ENCODE data around the gene JMJD6.

The JMJD6 gene

DNA sequence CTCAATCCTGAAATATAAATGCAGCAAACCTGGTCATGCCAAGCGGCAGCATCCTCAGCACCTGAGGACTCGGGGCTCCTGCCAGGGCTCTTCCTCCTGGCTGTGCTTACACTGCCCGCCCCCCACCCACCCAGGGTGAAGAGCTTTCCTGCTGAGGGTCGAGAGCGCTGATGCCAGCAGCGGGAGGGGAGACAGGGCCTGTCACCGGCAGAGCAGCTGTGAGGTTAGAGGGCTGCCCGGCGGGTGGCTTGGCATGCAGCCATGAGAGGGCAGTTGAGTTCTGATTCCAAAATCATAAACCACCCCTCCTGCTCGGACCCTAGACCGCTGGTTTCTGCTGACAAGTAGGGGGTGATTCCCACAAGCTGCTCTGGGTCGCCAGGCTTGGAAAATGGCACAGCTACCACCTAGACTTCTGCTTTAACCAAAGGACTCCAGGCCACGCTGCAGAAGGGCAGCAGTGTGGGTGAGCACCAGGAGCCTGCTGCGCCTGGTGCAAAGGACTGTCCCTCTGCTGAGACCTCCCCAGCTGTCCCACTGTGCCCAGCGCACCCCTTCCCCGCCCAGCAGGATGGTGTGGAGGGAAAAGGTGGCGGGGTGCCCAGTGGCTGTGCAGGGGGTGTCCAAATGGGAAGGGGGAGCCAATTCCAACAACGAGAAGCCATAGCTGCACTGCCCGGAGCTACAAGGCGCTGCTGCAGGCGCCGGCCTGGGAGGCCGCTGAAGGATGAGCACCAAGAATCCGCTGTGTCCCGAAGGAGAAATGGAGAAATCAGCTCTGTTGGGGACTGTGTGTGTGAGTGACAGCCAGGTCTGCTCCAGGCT lies 42.3 kb downstream of the JMJD6 start:
- H3K4me3 ChIP-seq (ENCODE audit: low read depth, low read length), result no peak overlapping the region
- TF ChIP-seq, protein P1, sequence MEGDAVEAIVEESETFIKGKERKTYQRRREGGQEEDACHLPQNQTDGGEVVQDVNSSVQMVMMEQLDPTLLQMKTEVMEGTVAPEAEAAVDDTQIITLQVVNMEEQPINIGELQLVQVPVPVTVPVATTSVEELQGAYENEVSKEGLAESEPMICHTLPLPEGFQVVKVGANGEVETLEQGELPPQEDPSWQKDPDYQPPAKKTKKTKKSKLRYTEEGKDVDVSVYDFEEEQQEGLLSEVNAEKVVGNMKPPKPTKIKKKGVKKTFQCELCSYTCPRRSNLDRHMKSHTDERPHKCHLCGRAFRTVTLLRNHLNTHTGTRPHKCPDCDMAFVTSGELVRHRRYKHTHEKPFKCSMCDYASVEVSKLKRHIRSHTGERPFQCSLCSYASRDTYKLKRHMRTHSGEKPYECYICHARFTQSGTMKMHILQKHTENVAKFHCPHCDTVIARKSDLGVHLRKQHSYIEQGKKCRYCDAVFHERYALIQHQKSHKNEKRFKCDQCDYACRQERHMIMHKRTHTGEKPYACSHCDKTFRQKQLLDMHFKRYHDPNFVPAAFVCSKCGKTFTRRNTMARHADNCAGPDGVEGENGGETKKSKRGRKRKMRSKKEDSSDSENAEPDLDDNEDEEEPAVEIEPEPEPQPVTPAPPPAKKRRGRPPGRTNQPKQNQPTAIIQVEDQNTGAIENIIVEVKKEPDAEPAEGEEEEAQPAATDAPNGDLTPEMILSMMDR (IDR thresholded peaks at IDR 0.05; ENCODE audit: low read depth, low read length), result no peak

DNA sequence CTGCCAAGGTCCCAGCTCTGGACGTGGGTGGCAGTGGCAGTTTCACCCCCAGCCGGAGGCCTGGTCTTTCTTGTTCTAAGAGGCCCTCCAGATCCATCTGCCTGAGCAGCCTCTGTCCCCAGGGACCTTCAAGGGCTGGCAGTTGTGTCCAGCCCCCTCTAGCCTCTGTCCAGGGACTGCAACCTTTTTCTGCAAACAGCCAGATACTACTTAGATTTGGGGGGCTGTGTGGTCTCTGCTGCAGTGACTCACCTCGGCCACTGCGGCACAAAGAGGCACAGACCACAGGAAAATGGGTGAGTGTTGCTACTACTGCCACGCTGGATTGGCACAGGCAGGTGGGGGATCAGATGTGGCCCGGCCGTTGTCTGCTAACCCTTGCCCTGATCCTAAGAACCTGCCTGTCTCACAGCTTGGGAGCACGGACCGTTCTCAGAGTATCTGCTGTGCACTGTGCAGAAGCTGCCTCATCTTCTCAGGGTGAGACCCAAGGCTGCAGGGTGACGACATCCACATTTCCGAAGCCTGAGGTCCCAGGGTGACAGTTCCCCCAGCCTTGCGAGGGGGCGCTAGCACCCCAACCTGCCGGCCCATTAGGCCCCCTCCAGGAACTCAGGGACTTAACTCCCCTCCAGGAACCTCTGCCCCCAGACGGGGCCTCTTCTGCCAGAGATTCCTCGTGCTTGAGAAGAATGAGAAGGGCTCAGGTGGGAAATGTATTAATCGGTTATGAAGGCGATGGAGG lies 43.2 kb downstream of the JMJD6 start:
- TF ChIP-seq, protein P1 (IDR thresholded peaks at IDR 0.05; ENCODE audit: low read depth, low read length), result no peak
- no peak overlapping the region for H3K4me3 ChIP-seq (ENCODE audit: low read depth, low read length)

DNA sequence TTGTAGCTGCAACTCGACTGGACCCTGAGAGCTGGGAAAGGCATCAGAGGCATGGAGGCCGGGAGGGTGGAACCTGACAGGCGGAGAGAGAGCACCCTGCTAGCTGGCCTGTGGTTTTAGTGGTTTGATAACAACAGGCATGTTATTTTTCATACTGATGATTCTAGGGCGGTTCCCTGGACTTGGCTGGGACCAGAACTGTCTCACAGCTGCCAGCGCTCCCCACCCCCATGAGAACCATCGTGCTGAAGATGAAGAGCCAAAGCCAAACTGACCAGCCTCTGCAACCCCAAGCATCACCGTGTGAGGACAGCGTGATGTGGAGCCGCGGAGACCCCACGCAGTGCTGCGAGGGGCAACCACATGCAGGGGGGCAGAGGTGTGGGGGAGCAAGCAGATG lies 44.1 kb downstream of the JMJD6 start:
- H3K4me3 ChIP-seq (ENCODE audit: low read depth, low read length), result no peak overlapping the region
- TF ChIP-seq, protein P1 (IDR thresholded peaks at IDR 0.05; ENCODE audit: low read depth, low read length), result no peak

DNA sequence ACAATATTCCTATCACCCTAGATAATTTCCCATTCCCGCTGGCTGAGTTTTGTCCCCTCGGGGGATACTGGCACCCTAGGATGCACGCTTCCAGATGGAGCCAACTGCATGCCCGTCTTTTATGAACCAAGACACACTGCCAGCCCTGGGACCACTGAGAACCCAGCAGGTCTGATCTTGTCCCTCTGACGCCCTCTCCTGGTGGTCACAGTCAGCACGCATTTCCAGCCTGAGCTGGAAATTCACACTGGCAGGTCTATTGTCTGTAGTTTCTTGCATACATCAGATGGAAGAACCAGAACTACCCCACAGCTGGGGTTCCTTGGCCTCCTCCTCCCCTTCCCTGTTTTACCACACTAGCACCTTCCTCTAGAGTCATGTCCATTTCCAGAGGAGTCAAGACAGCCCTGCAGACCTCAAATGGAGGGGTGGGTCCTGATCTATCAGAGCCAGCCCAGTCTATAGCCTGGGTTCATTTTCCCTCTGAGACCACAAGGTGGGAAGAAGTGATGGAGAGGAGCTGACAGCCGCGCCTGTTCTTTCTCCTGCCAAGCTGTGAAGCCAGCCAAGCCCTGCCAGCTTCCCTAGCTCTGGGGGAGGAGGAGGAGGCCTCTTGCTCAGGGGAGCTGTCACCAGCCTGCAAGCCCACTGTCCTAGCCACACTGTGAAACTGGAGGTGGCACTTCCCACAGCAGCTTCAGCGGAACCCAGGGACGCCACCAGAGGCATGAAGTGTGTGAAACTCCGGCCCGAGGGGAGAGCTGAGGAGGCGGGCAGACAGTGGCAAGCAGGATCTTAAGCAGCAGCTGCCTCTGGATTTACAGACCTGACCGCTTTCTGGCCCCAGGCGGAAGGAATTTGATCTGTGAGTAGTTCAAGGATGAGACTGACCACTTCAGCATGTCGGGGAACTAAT lies 44.9 kb downstream of the JMJD6 start:
- TF ChIP-seq, protein P1 (IDR thresholded peaks at IDR 0.05; ENCODE audit: low read depth, low read length), result peak; percentile 70
- H3K4me3 ChIP-seq (ENCODE audit: low read depth, low read length), result no peak overlapping the region

DNA sequence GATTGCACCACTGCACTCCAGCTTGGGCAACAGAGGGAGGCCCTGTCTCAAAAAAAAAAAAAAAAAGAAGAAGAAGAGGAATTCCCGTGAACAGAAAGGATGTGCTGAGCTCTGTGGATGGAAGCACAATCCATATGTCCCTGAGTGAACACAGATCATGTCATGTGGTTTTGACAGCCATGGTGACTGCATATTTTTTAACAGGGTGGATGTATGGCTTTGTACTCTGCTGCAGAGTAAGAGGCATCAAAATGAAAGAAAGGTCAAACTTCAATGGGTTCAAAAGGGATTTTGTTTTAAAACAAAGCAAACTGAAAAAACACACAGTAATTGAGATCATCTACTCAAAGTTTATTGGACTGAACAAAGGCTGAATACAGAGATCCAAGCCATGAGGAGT lies 47.2 kb downstream of the JMJD6 start:
- TF ChIP-seq, protein P1 (IDR thresholded peaks at IDR 0.05; ENCODE audit: low read depth, low read length), result no peak
- no peak overlapping the region for H3K4me3 ChIP-seq (ENCODE audit: low read depth, low read length)

DNA sequence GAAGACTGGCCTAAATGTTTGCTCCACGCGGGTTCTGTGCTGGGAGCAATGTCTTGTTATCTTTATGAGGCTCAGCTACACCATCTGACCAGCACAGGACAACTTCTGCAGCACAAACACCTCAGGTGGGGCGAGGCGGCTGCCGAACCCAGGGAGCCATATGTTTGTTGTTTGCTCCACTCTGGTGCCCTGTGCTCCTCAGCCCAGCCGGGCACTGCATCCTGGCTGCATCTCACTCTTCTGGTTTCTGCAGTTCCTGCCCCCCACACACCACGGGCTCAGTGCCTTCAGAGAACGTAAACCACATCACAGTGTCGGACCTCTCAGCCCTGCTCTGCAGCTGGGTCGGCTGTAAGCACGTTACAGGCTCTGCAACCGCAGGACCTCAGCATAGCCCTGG lies 48.1 kb downstream of the JMJD6 start:
- H3K4me3 ChIP-seq (ENCODE audit: low read depth, low read length), result no peak overlapping the region
- TF ChIP-seq, protein P1 (IDR thresholded peaks at IDR 0.05; ENCODE audit: low read depth, low read length), result no peak

Data from WI38 (cell line).